ENCODE measurements around the gene LPCAT2. TPM values are rescaled to one million over a fixed set of nuclear protein-coding genes. Genes with fewer than 3 reads are reported as not detected.
A peak's percentile ranks its signal among the peaks of the same experiment; 100 is the strongest.

LPCAT2 gene
- total and polyA plus RNA-seq, 2 donors (not counting 1 experiment from before 2014, with no cell fraction given): 10.2 to 17.8 TPM

DNA sequence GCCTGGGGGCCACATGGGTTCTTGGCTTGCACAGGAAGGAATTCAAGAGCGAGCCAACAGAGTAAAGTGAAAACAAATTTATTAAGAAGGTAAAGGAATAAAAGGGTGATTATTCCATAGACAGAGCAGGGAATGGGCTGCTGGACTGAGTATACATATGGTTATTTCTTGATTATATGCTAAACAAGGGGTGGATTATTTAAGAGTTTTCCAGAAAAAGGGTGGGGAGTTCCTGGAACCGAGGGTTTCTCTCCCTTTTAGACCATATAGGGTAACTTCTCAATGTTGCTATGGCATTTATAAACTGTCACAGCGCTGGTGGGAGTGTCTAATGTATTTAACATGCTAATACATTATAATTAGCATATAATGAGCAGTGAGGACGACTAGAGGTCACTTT, 27.8 kb upstream of the LPCAT2 start:
- Histone ChIP-seq H3K4me1 (ENCODE audit: control insufficient read depth, extremely low read depth, insufficient read depth, low read length) (peaks cover 22% of the 10 kb centered on the region), H3K79me2 (ENCODE audit: control insufficient read depth, insufficient read depth, low read length) (peaks cover 48% of the 10 kb centered on the region), H3K9ac (ENCODE audit: insufficient read depth, low read length) (peak overlapping the region; percentile 32), H4K20me1 (ENCODE audit: control insufficient read depth, extremely low read depth, insufficient read depth, low read length) (no peaks in the 10 kb centered on the region), H3K4me3 (replicated peaks in 1 of 4; ENCODE audit: control extremely low read depth in 1 of 4, insufficient read depth in 1 of 4, low read depth in 3 of 4, low read length in 4 of 4) (peak overlapping the region; percentile 87 to 98 (median 94)), H3K36me3 (ENCODE audit: control insufficient read depth, insufficient read depth, low read length) (peaks cover 32% of the 10 kb centered on the region), H3K9me3 (ENCODE audit: control insufficient read depth, insufficient read depth, low read depth, low read length) (no peaks in the 10 kb centered on the region), H3K27me3 (ENCODE audit: control insufficient read depth, insufficient read depth, low read length) (no peaks in the 10 kb centered on the region), H3K27ac (ENCODE audit: insufficient read depth, low read length) (peak overlapping the region; percentile 95), H2AFZ (ENCODE audit: low read length) (no peak overlapping the region), H3K4me2 (ENCODE audit: extremely low read depth, insufficient read depth, low read length) (peak overlapping the region; percentile 95)
- DNase-seq (ENCODE audit: low read depth in 2 of 2): no peak
- TF ChIP-seq EZH2 (IDR thresholded peaks at IDR 0.05; ENCODE audit: low read length, missing control alignments): no peak
- TF ChIP-seq, protein P1, sequence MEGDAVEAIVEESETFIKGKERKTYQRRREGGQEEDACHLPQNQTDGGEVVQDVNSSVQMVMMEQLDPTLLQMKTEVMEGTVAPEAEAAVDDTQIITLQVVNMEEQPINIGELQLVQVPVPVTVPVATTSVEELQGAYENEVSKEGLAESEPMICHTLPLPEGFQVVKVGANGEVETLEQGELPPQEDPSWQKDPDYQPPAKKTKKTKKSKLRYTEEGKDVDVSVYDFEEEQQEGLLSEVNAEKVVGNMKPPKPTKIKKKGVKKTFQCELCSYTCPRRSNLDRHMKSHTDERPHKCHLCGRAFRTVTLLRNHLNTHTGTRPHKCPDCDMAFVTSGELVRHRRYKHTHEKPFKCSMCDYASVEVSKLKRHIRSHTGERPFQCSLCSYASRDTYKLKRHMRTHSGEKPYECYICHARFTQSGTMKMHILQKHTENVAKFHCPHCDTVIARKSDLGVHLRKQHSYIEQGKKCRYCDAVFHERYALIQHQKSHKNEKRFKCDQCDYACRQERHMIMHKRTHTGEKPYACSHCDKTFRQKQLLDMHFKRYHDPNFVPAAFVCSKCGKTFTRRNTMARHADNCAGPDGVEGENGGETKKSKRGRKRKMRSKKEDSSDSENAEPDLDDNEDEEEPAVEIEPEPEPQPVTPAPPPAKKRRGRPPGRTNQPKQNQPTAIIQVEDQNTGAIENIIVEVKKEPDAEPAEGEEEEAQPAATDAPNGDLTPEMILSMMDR (conservative IDR thresholded peaks at IDR 0.05 in 1 of 2, IDR thresholded peaks at IDR 0.05 in 1 of 2; ENCODE audit: low read depth in 1 of 2, low read length in 2 of 2): no peak

DNA sequence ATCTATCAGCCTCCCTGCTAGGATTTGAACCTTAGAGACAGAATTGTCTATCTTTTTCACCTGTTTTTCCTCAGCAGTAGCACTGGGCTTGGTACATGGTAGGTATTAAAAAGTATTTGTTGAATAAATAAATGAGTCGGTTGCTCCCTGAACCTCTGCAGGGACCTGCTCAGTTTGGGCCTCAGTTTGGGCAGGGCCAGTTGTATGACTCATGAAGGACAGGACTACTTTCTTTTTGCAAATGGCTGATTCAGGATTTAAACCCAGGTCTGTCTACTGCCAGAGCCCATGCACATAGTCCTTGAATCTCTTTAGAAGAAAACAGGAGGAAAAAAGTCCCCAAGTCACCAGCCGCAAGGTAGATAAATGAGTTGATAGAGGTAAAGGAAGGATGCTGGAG, 26.8 kb upstream of the LPCAT2 start:
- no peaks in the 10 kb centered on the region for H4K20me1 ChIP-seq (ENCODE audit: control insufficient read depth, extremely low read depth, insufficient read depth, low read length)
- no peak overlapping the region for H2AFZ ChIP-seq (ENCODE audit: low read length)
- H3K36me3 ChIP-seq (ENCODE audit: control insufficient read depth, insufficient read depth, low read length): peaks cover 35% of the 10 kb centered on the region
- peaks cover 48% of the 10 kb centered on the region for H3K79me2 ChIP-seq (ENCODE audit: control insufficient read depth, insufficient read depth, low read length)
- H3K4me3 ChIP-seq (replicated peaks in 1 of 4; ENCODE audit: control extremely low read depth in 1 of 4, insufficient read depth in 1 of 4, low read depth in 3 of 4, low read length in 4 of 4): peak overlapping the region in 2 of 4 experiments; percentile 87 to 98
- peak; percentile 44 to 55 for DNase-seq (ENCODE audit: low read depth in 2 of 2)
- peaks cover 25% of the 10 kb centered on the region for H3K4me1 ChIP-seq (ENCODE audit: control insufficient read depth, extremely low read depth, insufficient read depth, low read length)
- H3K9me3 ChIP-seq (ENCODE audit: control insufficient read depth, insufficient read depth, low read depth, low read length): no peaks in the 10 kb centered on the region
- no peaks in the 10 kb centered on the region for H3K27me3 ChIP-seq (ENCODE audit: control insufficient read depth, insufficient read depth, low read length)
- H3K9ac ChIP-seq (ENCODE audit: insufficient read depth, low read length): no peak overlapping the region
- TF ChIP-seq, protein P1 (conservative IDR thresholded peaks at IDR 0.05 in 1 of 2, IDR thresholded peaks at IDR 0.05 in 1 of 2; ENCODE audit: low read depth in 1 of 2, low read length in 2 of 2): no peak
- no peak for TF ChIP-seq EZH2 (IDR thresholded peaks at IDR 0.05; ENCODE audit: low read length, missing control alignments)
- H3K27ac ChIP-seq (ENCODE audit: insufficient read depth, low read length): peak overlapping the region; percentile 95
- H3K4me2 ChIP-seq (ENCODE audit: extremely low read depth, insufficient read depth, low read length): peak overlapping the region; percentile 95

DNA sequence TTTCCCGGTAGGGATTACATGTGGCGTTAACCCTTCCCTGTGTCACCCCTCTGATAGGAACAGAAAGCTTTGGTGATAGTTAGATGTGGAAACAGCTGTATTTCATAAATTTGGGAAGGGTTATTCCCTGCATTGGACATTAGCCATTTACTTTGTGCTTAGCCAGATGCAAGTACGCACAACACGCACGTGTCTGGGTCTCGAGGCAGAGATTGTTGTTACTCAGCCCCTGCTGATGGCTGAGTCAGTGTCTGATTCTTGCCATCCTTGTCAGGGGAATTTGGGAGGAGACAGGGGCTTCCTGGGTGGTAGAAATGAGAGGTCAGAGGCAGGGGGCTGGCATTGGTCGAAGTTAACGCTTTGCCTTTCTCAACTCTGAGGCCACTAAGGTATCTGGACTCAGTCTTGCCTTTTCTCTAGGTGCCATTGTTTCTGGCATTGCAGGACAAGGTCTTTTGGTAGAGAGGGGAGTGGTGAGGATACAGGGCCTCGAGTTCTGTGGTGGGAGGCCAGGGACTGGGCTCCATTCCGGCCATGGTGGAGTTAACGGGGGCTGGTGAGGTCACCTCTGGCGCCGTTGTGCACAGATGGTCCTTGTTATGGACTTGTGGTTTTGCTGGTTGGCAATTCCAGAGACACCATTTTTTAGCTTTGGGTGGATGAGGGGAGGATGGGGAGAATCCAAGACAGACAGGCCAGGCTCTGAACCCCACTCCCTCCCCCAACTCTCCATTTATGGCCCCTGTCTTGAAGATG, 21.6 kb upstream of the LPCAT2 start:
- H3K27me3 ChIP-seq (ENCODE audit: control insufficient read depth, insufficient read depth, low read length): no peaks in the 10 kb centered on the region
- H3K9ac ChIP-seq (ENCODE audit: insufficient read depth, low read length): peak overlapping the region; percentile 55
- peak; percentile 96 to 97 for DNase-seq (ENCODE audit: low read depth in 2 of 2)
- peaks cover 61% of the 10 kb centered on the region for H3K36me3 ChIP-seq (ENCODE audit: control insufficient read depth, insufficient read depth, low read length)
- peaks cover 26% of the 10 kb centered on the region for H3K4me1 ChIP-seq (ENCODE audit: control insufficient read depth, extremely low read depth, insufficient read depth, low read length)
- no peak for TF ChIP-seq EZH2 (IDR thresholded peaks at IDR 0.05; ENCODE audit: low read length, missing control alignments)
- TF ChIP-seq, protein P1 (conservative IDR thresholded peaks at IDR 0.05 in 1 of 2, IDR thresholded peaks at IDR 0.05 in 1 of 2; ENCODE audit: low read depth in 1 of 2, low read length in 2 of 2): no peak
- H3K79me2 ChIP-seq (ENCODE audit: control insufficient read depth, insufficient read depth, low read length): peaks cover 25% of the 10 kb centered on the region
- peak overlapping the region; percentile 95 for H3K27ac ChIP-seq (ENCODE audit: insufficient read depth, low read length)
- peak overlapping the region in 1 of 4 experiments; percentile 21 for H3K4me3 ChIP-seq (replicated peaks in 1 of 4; ENCODE audit: control extremely low read depth in 1 of 4, insufficient read depth in 1 of 4, low read depth in 3 of 4, low read length in 4 of 4)
- H3K4me2 ChIP-seq (ENCODE audit: extremely low read depth, insufficient read depth, low read length): peak overlapping the region; percentile 61
- no peaks in the 10 kb centered on the region for H4K20me1 ChIP-seq (ENCODE audit: control insufficient read depth, extremely low read depth, insufficient read depth, low read length)
- no peaks in the 10 kb centered on the region for H3K9me3 ChIP-seq (ENCODE audit: control insufficient read depth, insufficient read depth, low read depth, low read length)
- H2AFZ ChIP-seq (ENCODE audit: low read length): no peak overlapping the region

All from fibroblast of lung (primary cell).